Stimulated activated CD4-positive, alpha-beta T cell treated with anti-CD3 and anti-CD28 coated beads, TNF-alpha, amount 100 ng/mL, for 1 hour (primary cell): ENCODE measurements around the gene STEAP3.

Experiments
- DNase-seq, 3 donors: peaks; one replicate each; pipeline ENCODE4 v3.0.0-alpha.2; 2020; ENCODE audit warnings: low read depth in 3 of 3, low spot score in 1 of 3

STEAP3 gene

DNA sequence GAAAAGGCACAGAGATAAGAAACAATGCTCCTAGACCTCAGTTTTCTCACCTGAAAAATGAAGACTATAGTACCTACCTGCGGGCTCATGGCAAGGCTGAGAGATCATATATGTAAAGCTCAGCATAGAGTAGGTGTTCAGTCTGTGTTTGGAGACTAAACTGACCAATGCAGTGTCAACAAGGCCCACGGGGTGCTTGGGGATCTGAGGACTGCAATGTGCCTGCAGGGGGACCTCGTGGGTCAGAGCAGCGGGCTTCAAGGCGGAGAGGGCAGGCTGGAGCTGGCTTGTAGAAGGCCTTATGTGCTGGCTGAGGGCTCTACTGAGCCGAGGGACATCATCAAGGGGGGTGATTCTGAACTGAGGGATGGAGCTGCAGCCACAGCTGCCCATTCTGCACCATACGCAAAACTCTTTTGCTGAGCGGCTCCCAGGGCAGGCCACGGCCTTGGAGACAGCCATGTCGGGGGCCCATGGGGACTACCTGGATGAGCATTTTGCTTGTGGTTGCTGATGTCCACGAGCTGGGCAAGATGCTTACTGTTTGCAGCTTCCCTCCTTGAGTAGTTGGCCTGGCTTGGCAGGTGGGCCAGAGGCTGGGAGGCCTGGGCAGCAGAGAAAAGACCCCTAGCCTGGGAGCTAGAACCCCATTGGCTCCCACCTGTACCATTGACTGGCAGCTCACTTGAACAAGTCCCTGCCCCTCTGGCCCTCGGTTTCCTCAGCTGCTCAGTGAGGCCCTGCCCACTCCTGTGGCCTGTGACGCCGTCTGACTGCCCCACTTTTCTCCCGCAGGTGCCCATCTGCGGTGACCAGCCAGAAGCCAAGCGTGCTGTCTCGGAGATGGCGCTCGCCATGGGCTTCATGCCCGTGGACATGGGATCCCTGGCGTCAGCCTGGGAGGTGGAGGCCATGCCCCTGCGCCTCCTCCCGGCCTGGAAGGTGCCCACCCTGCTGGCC lies 23.5 kb downstream of the STEAP3 start:
- no peak for DNase-seq

DNA sequence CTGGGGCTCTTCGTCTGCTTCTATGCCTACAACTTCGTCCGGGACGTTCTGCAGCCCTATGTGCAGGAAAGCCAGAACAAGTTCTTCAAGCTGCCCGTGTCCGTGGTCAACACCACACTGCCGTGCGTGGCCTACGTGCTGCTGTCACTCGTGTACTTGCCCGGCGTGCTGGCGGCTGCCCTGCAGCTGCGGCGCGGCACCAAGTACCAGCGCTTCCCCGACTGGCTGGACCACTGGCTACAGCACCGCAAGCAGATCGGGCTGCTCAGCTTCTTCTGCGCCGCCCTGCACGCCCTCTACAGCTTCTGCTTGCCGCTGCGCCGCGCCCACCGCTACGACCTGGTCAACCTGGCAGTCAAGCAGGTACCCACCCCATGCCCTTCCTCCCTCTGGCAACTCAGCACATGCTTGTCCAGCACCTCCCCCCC lies 24.2 kb downstream of the STEAP3 start:
- no peak for DNase-seq

DNA sequence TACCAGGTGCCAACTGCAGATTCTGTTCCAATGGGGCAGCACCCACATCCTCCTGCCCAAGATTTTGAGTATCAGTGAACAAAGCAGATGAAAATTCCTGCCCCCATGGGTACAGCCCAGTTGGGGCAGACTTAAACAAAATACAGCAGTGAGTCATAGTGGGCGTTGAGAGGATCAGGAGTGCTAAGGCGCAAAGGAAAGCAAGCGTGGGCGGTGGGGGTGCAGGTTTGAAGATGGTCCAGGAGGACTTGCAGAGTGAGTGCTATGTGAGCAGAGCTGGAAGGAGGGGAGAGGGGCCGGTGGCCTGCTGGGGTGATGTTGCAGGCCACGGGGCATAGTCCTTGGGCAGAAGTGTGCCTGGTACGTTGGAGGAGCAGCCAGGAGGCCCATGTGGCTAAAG lies 24.7 kb downstream of the STEAP3 start:
- no peak for DNase-seq

DNA sequence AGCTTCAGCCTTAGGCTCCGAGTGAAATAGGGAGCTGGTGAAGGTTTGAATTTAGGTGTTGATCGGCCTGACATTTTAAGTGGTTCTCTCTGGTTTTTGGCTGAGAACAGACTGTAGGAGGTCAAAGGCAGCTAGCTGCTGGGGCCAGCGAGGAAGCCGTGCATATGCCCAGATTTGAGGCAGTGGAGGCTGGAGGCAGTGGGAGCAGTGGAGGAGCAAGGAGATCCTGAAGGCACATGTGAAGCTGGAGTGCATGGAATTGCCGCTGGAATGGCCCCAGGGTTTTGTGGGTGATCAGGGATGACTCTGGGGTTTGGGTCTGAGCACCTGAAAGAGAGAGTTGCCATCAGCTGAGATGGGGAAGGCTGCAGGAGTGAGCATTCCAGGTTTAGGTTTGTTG lies 25.1 kb downstream of the STEAP3 start:
- DNase-seq: no peak

DNA sequence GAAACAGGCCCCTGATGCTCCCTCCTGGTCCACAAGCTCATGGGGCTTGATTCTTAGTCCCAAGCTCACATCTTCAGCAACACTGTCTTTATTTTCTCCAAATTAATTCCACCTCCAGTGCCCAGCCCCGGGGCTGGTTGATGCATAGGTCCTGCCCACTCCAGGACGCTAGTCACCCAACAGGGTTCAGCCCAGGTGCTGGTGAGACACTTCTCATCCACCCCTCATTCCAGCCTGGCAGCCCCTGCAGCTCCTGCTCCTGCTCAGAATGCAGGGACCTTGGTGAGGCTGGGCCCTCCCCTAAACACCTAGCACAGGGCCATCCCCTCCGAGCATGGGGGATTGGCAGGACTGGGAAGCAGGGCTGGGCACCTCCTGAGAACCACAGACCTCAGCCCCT lies 25.7 kb downstream of the STEAP3 start:
- no peak for DNase-seq

DNA sequence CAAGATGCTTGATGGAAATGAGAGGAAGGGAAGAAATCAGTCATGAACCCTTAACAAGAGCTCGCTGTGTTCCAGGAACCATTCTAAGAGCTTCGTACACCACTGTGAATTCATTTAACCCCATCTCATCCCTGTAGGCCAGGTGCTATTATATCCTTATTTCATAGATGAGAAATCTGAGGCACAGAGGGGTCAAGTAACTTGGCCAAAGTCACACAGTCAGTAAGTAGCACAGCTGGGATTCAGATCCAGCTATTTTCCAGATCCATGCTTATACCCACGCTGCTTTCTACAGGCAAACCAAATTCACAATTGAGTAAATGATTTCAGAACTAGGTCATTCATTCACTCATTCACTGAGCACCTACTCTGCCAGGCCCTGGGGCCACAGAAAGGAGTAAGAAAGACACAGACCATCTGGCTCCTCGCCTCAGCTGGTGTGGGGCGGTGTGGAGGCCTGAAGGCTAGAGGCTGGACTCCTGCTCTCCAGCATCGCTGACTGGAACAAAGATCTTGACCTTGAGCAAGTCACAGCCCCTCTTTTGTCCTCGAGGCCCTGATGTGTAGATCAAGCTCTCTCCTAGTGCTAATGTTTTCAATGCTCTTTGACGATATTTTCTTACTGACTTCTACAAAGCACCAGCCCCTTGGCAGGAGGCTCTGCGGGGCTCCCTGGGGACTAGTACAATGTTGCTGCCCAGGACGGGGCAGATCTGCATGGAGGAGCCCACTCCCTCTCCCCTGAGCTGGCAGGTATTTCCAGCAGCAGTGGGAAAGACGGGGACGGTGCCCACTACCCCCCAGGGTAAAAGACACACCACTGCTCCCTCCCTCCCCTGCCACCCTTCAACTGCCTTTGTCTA lies 26.5 kb downstream of the STEAP3 start:
- DNase-seq: no peak

DNA sequence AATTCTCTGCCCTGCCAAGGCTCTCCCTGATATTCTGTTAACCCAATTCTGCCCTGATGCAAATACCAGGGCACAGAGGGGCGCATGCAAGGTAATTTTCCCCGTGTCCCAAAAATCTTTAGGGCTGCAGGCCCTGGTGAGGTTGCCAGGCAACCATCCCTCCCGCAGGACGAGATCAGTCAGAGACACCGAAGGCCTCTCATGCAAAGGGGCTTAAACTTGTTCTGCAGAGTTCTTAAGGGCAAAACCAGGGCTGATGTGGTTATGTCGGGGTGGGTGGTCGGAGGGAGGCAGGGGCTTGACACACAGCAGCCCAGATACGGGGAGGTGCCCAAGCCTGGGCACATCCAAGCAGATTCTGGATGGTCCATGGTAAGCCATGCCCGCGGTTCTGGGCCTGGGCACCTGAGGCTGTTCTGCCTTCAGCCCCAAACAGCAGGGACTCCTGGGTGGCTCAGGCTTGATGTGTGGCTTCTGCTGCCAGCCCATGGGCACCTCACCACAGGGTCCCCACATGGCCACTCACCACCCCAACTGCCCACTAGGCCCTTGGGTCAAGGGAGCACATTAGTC lies 27.2 kb downstream of the STEAP3 start:
- no peak for DNase-seq

DNA sequence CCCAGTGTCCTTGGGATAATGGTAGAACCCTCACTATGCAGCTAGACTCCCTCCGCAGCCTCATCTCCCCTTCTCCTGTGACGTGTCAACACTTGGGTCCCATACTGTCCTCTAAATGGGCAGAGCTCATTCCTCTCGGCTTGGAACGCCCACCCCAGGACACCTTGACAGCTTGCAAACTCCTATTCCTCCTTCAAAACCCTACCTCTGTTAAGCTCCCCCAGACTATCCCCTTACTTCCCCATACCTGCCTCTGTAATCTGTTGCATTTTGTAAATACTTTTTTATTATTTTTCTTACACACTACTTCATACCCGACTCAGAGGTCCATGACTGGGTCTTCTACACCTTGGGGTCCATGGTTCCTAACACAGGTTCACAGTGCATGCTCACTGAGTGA lies 28.0 kb downstream of the STEAP3 start:
- no peak for DNase-seq

DNA sequence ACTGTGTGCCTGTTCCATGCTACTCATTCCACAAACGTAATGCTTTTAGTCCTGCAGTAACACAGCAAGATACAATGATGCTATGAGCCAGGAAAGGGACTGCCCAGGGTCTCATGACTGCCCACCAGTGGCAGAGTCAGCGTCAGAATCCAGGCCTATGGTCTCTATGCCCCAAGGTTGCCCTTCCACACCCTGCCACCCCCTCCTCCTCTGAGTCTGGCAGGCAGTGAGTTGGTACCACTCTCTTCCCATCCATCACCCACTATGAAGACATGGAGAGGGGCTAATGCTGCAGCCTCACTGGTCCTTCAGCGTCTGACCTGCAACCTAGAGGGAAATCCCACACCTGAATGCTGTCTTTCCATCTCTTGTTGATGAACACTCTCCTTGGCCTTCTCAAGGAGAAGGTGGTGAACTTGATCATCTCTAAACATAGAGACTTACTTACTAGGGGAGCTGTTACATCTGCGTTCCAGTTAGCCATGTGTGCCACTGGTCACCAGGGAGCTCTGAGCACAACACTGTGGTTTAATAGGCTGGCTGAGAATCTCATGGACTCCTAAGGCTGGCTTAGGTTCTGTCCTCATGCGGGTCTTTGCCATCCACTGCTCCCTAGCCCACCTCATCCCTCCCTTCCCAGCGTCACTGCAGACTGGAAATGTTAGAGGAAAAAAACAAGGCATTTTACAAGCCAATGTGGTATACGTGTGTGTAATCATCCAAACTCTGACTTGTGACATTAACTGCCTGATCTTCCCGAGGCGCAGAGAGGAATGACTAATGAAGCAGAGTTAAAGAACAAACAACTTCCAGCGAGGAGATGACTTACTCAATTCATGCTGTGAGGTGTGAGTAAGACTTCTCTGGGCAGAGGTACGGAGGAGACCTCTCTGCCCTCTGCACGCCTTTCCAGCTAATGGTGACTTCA lies 28.8 kb downstream of the STEAP3 start:
- DNase-seq: no peak

DNA sequence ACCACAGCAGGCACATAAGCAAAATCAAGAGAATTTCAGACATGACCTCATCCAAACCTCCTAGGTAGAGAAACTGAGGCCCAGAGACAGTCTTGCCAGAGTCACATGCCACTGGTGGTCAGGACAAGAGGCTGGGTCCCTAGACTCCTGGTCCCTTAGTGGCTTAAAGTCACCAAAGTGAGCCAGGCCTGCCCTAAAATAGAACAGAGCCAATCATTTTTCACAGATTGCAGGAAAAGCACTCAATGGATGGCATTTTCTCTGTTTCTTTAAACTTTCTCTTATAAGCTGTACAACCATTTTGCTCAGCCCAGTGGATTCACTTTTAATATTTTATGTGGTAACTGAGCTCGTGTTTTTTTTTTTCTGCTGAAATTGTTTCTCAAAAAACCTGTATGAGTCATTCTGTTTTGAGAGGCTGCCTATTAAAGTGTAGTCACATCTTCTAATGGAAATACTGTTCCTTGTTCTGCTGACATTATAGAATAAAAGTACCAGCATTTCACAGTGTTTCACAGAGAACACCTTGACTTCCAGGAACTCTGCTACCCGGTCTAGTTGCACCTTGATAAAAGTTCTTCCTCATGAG lies 29.6 kb downstream of the STEAP3 start:
- DNase-seq: no peak

DNA sequence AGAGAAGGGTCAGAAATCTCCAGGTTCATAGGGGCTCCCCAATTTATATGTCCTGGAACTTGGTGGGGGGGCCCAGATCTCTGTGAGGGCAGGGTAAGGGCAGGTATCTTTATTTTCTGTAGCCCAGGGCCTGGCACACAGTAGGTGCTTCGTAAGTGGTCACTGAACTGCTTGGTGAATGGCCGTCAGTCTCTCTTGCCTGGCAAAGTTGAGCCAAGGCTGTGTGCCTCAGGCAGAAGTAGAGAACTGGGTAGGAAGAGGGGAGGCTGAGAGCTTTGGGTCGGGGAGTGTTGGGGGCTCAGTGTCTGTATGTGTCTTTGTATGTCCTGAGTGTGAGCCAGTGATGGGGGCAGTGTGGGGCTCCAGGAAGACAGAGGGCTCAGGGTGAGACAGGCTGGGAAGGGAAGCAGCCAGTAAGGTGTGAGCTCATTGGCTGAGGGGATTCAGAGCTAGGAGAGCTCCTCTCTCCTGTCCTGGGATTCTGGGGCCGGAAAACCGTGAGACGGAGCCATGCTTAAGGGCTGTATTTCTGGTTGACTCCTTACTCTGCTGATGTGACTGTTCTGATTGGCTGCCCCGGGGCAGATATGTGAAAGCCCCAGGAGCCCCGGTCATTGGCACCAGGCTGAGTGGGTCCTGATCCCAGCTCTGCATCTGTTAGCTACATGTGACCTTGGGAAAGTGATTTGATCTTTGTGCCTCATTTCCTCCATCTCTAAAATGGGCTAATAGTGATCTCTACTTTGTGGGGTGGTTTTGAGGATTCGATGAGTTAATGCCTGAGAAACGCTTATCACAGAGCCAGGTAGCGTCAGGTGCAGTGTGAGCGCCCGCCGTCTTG lies 30.3 kb downstream of the STEAP3 start:
- DNase-seq: no peak

DNA sequence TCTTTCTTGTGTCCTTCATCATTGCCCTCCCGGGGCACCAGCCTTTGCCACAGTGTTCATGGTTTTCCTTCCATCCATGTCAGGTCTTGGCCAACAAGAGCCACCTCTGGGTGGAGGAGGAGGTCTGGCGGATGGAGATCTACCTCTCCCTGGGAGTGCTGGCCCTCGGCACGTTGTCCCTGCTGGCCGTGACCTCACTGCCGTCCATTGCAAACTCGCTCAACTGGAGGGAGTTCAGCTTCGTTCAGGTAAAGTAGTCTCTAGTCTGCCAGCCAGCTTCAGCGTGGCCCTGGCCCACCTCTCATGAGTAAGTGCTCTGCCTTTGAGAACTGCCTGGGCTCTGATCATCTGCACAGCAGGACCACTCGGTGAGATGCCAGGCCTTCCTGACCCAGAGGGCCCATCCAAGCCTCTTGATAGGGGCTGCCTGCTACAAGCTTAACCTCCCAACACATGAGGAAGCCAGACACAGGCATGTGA lies 31.0 kb downstream of the STEAP3 start:
- no peak for DNase-seq

DNA sequence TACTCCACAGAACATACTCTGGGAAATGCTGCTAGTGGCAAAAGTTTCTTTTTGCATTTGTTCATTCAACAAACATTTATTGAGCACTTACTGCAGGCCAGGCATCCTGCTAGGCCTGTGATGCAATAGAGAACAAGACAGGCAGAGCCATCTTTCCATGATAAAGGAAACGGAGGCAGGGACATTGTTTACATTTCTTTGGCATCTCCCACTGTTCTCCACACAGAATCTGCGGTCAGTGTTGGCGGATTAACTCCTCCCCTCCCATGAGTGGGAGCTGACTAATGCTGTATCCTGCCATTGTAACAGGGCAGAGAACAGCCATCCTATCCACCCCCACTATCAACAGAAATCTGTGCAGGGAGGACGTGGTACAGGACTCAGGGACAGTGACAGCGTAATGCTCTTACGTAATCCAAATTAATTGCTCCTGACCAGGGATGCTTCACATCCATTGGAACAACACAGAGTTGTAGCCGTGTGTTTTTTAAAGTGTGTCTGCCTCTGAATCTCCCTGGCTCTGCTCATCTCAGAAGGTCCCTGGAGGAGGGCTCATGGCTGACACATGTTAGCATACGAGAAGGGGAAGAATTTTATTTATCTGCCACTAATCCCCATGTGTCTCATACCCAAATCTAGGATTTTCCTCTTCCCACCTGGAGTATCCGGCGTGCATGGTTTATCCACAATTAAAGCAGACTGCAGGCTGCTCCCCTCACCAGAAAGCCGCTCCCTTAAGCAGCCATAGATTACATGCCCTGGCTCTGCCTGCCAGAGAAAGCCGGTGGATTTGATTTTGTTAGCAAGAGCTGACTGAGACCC lies 32.3 kb downstream of the STEAP3 start:
- no peak for DNase-seq

DNA sequence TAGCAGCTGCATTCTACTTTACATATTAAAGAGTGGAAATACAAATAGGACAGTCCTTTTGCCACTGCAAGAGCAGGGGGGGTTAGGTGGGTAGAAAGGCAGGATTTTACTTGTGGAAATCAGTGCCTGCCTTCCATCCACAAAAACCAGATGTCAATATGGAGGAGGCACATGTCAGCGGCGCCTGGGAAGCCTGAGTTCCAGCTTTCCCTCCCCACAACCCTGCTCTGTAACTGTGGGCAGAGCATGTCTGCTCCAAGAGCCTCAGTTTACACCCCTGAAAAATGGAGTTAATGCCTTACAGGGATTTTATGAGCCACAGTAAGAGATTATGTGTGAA lies 32.9 kb downstream of the STEAP3 start:
- DNase-seq: no peak

DNA sequence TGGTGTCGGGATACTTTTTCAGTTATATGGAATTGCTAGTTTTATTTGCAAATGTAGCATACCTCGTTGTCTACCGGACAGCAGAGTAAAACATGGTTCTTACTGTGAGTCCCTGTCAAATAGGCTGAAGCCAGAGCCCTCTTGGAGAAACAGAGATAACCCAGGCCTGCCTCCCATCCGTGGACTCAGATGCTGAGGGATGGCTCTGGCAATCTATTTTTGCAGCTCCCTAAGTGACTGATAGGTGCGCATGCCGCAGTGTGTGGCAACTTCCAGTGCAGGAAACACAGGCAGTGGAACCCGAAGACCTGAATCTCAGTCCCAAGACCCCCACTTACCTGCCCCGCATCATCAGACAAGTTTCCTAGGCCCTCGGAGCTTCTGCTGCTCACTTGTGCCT lies 33.6 kb downstream of the STEAP3 start:
- DNase-seq: no peak

DNA sequence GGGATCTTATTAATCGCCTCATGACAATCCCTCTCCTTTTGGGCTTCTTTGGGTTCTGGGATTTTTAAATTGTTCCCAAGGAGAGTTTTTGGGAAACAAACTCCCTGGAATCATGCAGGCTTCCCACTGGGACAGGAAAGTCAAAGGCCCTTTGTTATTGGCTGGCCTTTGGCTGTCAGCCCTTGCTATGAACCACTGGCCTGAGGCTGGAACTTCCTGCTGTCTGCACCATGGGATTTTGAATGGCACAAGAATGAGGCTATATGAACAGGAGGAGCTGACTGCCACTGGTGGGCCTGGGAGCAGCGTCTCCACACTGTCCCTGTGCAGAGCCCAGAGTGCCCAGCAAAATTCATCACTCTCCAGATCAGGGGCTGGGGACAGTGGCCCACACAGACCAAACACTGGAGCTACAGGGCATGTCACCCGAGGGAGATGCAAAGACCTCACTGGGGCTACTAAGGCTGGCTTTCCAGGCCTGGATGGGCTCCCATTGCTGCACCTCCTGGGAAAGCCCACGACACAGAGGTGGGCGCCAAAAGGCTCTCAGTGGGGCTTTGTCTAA lies 35.7 kb downstream of the STEAP3 start:
- no peak for DNase-seq

DNA sequence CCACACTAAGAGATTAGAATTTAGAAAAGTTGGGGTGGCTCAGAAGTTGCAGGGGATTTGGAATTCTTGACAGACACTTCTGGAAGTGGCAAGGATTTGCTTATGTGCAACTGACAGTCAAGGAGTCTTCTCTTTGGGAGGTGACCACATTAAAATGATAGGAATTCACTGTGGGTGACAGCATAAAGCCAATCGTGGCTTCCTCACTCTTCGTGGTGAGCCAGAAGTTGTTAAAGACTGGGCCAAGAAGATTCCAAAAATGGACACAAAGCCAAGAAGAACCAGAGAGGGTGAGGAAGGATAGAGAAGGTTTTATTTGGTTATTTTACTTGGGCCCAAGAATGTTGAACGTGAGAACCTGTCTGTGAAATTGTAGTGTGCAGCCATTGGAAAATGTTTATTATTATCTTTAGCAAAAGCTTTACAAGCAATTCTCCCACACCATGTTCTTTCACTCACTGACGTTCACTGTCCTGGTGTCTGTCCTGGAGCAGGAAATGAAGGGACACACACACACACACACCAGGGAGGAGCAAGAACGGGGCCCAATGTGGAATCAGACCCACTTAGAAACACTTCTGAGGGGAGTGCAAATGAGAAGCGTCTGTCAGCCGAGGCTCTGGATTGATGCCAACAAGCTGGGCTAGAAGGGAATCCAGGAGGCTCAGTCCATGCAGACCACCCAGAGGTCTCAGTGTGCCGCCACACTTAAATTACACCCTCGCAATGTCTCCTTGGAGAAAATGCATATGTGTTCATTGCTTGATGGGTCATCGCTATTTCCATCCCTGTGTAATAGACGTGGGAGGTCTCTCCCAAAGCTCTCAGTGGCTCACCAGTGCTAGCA lies 37.2 kb downstream of the STEAP3 start:
- DNase-seq: no peak
